CD4-positive, alpha-beta T cell treated with Interleukin-12 subunit alpha and Interleukin-12 subunit beta, for 1 hour (primary cell): Measurements from ENCODE around the gene NPVF.
A peak's percentile ranks its signal among the peaks of the same experiment; 100 is the strongest.

Source experiments
- DNase-seq: peaks from one replicate; pipeline ENCODE4 v3.0.0-alpha.2; 2020

NPVF gene, protein sequence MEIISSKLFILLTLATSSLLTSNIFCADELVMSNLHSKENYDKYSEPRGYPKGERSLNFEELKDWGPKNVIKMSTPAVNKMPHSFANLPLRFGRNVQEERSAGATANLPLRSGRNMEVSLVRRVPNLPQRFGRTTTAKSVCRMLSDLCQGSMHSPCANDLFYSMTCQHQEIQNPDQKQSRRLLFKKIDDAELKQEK

DNA sequence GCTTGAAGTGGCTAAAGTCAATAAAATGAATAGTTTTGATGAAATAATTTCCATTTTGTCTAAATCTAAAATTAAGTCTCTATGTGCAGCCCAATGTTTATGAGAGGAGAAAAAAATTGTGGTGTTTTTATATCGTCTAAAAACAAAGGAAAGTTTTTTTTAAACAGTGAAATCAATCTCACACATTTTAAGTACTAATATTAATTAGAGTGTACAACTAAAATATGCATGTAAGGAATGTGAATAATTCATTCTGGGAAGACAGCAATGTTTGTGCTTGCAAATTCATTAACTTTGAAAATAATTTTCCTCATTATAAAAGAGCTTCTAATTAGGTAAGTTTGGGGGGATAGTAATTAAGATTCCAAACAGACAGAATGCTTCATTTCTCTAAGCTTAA lies at the start of gene NPVF:
Gene NPVF (minus strand): TSS at position 101 of the 400 bp plus-strand sequence. CDS start 47 bp downstream, at position 54.
- DNase-seq: no peak

DNA sequence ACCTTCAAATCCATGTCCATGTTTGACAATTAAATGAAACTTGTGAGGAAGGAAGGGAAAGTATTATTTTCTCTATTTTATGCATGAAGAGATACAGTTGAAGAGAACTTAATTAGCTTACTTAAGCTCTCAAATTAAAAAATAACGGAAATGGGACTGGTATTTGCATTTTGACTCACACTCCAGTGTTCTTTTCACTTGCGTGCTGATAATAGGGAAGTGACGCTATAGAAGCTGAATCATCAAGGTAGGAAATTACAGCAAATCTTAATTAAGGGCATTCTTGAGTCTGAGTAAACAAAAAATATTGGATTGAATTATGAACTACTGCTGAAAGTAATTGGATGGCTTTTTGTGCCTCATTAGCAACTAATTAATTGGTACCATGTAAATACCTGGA lies 44.0 kb upstream of the NPVF start:
- no peak for DNase-seq

DNA sequence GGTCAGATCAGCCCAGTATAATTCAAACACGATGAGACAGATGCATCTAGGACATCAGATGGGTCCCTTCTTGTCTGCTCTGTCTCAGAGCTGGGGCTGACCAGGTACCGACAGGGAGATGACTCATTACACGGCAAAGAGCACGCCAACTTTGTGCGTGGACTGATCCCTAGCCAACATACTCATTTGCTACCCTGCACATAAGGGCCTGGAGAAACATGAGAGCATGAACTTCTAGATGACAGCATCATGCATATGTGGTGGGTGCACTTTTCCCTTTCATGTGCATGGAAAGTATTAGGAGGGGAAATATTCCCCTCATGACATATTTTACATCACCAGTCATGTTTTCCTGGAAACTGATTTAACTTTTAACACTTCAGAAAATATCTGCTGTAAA lies 35.1 kb upstream of the NPVF start:
- no peak for DNase-seq

DNA sequence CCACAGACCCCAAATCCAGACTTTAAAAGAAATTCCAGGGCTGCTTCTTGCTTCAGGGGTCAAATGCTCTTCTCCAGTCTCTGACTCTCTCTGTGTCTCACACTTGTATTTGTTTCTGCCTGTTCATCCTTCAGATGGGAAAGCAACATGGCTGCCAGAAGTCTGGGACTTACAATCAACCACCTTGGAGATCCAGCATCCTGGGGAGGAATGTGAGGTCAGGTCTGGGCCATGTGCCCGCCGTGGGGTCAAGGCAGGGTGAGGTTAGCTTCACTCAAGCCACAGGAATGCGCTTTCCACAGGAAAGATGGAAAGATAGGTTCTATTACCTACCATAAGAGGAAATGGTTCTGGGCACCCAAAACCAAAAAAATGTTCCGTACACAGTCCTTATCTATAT lies 34.3 kb upstream of the NPVF start:
- DNase-seq: no peak

DNA sequence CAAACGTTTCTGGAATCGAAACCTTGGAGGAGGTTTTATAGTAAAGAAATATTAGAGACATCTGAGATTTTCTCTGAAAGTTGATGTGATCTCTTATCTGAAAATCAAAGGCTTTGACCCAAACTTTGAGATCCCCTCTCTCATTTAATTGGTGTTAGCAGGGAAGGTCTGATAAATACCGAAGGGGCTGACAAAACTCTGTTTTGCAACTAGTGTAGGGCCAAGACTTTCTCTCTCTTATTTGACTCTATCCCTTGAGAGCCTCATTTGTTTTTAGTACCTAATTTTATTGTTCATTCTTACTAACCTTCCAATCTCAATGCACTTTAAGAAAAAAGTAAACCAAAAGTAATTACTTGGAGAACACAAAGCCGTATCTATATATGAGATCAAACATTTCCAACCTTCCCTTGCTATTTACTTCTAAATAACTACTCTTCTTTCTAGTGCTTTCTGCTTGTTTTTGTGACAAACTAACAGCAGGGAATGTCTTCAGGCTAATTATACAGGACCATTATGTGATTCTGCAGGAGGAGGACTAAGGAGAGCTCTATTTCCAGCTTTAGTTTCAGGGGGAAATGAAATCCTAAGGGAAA lies 33.4 kb upstream of the NPVF start:
- no peak for DNase-seq

DNA sequence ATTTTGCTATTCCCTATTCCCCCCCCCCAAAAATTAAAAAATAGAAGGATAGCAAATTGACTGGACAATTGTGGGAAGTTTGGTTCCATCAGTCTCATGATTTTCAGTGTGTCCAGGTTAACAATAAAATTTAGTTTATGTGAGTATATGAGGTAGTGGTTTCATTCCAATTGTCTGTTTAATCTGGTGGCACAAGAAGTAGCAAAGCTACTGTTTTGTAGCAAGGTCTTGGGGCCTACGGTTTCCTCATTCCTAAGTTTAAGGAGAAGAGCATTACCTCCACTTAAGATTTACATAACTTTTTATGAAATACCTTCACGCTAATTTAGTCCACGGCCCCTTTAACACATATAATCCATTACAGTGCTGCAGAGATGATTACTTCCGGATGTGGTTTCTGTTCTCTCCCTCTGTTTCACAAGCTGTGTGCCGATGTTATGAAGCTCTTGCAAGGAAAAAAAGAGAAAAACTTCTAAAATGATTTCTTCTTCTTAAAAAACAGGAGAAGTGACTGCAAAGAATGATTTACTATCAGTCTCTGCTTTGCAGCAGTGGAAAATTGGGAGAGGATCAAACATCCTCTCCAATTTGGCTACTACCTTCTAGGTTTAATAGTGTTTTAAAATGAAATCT lies 32.7 kb upstream of the NPVF start:
- DNase-seq: peak; percentile 33

DNA sequence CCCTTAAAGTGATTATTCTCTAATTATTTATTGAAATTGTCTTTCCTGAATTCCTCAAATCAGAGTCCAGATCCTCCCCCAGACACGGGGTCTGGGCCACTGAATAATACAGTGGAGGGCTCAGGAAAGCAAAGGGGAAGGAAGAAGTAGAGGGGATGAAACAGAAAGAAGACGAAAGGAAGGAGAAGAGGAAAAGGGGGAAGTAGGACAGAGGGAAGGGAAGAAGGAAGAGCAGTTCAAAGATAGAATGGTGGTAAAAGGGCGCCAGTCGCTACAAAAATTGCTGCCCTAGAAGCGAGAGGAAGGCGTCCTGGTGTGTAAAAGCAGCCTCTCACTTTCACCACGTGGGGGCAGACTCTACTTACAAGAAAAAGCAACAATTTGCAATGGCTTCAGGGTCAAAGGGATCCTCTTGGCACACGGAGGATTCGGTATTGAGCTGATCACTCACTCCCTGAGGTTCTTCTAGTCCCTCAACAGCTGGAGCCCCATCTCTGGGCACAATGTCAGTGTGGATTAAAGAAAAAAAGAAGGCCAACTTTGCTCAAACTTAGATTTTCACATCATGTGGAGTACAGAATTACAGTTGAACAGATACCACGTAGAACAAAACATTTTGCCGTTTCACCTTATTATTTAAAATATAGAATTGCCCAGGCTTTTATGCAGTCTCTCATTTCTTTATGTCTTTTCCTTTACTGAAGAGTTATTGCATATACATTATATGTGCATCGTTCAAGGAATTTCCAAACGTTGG lies 31.4 kb upstream of the NPVF start:
- DNase-seq: peak; percentile 72

DNA sequence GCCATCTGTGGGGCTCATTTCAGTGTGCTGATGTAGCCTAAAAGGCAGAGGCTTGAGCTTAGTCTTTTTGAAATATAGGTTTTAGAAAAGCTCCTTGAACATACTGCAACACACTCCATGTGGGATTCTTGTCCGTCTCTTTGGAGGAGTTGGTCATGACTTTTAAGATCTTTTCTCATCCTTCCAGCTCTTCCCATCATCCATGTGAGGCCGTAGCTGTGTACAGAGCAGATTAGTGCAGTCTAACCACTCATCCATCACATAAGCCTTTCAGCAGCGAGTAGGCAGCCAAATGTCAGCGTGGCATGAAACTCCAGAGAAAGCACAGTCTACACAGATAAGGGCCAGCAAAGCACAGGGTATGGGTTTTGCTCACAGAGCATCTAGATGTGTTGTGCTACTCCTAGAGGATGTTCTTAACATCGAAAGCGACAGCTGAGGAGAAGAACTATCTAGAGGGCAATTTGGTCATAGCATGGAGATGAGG lies 28.1 kb upstream of the NPVF start:
- no peak for DNase-seq

DNA sequence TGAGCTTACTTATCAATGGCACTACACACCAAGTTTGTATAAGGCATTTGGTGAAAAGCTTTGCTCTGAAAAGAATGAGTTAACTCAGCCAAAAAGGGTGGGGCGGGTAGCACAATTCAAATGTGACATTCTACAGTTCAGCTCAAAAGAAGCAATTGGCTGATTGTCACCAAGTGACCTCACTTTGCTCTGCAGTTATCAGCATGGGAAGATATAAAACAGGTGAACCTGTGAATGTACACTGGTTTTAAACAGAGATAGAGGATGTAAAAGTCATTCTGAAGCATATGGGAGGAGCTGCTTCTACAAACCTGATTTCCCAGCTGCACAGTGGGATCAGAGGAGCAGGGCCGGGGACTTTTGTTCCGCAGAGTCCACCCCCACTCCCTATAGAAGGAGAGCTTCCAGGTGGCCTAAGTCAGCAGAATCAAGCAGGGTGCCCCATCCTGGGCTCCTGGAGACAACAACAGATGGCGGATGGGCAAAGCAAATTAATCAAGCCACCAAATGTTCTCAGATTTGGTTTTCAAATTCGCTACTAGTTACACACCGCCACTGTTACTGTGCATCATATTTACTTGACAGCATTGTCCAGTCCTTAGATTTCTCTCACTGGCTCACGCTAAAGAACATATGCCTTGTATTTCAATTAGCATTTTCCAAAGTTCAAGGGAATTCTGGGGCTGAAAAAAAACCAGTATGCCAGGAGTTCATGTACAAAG lies 27.5 kb upstream of the NPVF start:
- DNase-seq: no peak

DNA sequence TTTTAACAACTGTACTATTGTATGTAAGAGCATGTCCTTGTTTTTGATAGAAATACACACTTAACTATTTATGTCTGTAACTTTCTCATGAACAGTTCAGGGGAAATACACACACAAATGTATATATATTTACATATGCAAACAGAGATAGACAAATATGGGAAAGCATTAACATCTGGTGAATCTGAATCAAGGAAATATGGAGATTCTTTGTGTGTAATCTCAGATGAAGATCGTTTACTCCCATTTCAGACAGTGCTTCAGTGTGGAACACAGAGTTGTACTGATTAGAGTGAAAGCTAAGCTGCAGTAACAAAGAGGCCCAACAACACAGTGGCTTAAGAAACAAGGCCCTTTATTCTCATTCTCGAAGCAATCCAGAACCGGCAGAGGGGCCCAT lies 26.3 kb upstream of the NPVF start:
- no peak for DNase-seq

DNA sequence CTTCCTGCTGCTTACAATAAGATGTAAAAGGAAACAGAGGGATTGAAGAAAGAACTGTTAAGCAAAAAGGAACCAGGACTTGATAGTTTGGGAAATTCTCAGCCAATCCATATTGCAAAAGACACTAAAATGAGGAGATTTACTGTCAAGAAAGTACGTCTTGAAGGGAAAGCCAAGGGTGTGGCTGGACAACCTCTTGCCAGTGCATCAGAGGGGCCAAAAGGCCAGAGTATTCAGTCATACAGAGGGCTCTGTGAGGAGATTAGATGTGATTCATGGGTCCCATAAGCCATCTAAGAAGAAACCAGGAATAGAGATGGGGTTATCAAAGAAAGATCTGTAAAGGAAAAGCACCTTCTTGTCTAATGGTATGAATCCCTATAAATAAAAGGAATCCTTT lies 25.4 kb upstream of the NPVF start:
- no peak for DNase-seq

DNA sequence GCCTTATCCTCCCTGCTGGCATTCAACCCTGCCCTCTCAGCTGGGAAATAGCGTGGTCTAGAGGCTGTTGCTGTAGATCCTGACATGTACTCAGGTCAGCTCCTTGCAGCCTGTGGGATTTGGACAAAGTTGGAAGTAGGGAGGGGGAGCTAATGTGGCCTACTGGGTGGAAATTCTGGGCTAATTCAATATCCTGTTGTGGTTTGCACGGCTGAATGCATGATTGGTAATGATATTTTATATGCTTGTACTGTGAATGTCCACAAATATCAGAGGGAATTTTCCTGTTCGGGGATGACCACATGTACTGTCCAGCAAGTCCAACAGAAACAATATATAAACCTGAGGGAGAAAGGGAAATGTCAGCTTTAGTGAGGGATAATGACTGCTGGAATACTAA lies 22.1 kb upstream of the NPVF start:
- DNase-seq: no peak

DNA sequence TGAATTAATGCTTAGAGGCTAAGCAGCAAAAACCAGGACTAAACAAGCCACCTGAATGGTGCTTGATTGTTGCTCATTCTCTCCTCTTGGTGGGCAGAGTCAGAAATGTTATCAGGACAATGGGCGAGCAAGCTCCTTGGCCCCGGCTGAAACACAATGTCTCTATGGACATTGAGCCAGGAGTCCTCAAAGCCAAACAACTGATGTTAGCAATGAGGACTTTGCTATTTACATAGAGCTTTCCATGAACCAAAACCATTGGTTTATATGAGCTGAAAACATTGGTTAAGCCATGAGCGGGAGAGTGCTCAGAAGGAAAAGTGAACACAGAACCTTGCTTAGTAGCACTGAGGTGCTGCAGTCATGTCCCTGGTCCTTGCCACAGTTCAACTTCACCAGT lies 21.5 kb upstream of the NPVF start:
- no peak for DNase-seq

DNA sequence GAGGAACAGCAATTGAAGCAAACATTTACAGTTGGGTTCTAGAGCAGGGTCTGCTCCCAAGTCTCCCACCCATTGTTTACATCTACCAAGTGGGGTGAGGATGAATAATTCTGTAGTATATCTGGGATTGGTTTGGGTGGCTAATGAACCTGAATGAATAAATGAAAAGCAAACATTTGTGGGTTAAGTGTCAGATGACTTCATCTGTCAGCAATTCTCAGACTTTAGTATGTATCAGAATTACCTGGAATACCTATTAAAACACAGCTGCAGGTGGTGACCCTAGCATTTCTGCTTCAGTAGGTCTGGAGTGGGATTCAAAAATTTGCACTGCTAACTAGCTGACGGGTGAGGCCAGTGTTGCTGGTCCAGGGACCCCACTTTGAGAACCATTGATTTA lies 18.0 kb upstream of the NPVF start:
- DNase-seq: no peak

DNA sequence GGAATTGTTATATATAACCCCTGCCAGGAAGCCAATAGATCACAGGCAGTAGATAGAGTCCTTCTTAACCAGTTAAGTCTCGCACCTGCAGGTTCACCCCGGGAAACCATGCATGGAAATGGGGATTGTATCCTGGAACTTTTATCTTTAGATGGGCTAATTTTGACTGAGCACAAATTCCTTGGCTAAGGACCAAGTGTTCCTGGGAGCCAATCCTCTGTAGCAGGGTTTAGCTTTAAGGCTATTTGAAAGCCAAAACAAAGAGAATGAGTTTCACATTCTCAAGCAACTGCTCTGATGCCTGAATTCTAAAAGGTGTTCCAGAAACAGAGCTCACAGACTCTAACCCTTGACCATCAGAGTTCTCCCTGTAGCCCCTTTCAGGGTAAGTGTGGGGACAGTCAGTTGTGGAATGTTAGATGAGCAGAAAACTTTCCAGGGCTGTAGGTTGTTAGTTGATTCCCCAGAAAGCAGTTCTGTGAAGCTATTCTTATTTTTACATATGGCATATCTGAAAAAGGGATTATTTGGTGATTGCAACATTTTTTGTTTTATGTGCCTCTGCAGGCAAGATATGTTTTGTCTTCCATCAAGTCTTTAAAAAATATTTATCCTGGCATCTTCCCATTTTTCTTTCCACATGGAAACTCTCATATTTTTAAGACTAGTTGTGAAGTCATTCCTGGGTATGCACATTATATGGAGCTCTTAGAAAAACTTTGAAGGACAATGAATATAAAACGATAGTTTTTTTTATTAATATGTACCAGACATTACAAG lies 16.2 kb upstream of the NPVF start:
- DNase-seq: no peak

DNA sequence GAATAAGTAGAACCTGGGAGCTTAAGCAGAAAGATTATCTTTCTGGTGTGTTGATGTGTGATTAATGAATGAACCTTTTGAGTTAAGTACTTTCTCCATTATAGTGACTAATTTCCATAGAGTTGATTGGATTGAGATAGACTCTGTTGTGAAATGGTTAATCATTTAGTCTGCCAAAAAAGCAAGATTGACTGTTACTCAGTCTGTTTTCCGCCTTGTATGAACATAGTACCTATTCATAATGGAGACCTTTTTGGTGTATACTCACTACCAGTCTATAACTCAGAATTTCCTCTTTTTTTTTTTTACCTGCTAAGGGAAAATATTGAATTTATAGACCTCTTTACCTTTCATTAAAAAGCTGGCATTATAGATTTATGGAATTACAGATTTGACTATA lies 14.4 kb upstream of the NPVF start:
- no peak for DNase-seq

DNA sequence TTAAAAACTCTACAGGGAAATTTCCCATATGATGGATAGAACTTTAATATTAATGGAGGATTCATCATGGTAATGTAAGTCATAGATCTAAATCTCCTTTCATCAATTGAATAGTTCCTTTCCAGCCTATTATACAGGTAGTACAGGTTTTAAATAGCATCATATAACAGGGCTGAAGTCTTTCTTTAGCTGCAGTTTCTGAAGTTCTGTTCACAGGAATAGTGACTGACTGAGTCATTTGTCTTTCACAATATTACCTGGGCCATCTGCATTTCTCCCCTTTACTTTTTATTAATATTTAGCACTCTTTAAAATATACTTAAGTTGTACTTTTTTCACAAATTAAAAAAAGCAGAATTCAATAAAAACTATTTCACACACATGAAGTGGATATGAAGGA lies 12.6 kb upstream of the NPVF start:
- no peak for DNase-seq

DNA sequence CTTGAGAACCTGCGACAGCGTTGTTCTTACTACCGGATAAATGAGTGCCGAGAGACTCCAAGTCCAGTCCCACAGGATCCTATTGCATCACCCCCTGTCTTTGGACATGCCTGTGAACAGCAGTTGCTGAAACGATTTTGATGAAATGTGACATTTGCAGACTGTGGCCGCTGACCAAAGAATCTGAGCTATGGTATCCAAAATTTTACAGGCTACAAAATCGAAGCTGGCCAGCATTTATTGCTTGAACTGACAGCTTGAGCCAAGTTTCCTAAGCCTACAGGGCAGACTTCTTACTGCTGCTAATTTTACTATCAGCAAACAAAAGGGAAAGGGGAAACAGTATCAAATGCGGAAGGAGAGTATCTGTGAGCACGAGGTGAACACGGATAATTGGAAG lies 12.1 kb upstream of the NPVF start:
- DNase-seq: no peak

DNA sequence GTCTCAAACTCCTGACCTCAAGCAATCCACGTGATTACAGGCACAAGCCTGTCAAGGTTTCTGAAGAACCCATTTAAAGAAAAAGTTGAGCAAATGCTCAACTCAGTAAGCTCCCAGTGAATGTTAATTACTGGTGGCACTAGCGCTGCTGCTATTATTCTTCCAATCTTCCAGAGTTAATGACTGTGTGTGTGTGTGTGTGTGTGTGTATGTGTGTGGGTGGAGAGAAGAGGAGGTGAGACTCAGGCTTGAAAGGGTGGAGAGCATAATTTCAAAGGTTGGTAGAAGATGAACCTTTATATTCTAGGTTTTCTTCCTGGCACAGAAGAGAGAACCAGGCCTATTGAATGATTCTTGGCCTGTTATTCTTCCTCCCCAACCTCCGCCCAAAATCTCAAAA lies 11.6 kb upstream of the NPVF start:
- no peak for DNase-seq

DNA sequence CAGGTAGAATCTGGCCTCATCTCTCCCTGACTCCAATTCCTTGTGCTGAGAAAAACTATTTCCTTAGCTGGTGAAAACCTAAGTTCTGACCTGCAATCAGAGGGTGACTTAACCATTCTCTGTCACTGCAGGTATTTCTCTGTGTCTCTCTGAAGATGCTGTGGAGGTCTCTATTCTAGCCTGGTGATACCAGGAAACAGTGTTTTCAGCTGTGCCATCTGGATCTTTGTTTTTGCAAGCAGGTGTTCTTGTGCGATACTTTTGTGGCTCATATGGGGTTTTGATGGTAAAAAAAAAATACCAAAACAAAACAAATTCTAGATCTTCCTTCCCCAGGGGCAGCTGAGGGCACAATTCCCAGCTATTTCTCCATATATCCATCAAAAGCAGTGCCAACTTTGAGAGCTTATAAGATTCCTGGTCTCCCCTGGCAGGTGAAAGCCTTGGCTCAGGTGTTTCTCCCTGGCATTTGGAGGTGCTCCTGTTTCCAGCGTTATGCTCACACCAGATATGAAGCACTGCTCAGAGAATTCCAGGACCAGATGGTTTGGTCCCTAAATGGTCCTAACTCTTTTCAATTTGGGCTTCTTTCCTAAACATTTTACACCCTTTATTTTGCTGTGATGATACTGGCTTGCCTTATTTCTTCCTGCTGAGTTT lies 9.9 kb upstream of the NPVF start:
- DNase-seq: no peak

DNA sequence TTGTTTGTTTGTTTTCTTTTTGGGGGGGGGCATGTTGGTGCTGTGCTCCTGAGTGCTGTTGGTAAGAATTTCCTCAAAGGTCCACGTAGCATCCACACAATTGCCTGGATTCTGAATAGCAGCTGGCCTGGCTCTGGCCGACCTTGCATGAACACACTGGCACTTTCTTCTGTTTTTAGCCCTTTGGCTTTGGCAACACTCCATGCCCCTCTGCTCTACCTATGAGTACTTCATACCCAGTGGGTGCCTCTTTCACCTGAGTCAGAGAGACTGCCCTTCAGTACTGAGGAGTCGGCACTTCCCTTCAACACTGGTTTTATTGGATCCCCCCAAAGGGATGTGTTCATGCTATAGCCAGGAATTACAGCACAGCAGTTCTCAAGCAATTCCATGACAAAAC lies 7.2 kb upstream of the NPVF start:
- no peak for DNase-seq

DNA sequence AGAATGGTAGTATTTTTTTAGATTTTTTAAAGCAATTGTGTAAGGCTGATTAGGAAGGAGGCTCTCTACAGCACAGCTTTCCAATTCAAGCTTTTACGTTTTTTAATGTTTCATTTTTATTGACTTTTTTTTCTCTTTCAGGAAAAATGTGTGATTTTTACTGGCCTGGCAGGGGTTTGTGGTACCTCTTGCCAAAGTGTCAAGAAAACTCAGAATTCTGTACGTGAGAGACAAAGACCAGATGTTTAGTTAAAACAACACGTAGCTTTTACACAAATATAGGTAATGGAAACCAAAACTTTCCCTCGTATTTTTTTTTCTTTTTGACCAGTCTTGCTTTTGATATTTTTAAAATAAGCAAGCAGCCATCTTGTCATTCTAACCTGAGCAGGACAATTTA lies 6.0 kb upstream of the NPVF start:
- DNase-seq: no peak
